PC-3 (cell line): ENCODE results near the gene PLSCR5. TPM values are rescaled to one million over a fixed set of nuclear protein-coding genes. Genes with fewer than 3 reads are reported as not detected.

ENCODE experiments used
- ATAC-seq: fragments of 200-7000 bp; cut with Tn5 transposase; 2 replicates; pipeline ENCODE4 v1.9.1; 2020; ENCODE audit warnings: mild to moderate bottlenecking, moderate library complexity
- BruUV-seq: library from RNA; stranded (reverse); fragments of 400-500 nt; replicated peaks from 2 replicates; lab custom pipeline; 2021; lab: Mats Ljungman, UMichigan
- CTCF ChIA-PET: fragments of 300-600 bp; sonication (Branson Sonifier 250); formaldehyde crosslinking; loops from one replicate; lab custom pipeline; 2022; ENCODE audit warnings: antibody characterized with exemption; lab: Charles Lee
- POLR2A ChIA-PET: fragments of 300-600 bp; sonication (Branson Sonifier 250); formaldehyde crosslinking; loops from one replicate; lab custom pipeline; 2022; ENCODE audit warnings: antibody characterized with exemption; ENCODE audit not compliant: unreplicated experiment; lab: Charles Lee
- DNase-seq: peaks from one replicate; pipeline ENCODE4 v3.0.0-alpha.2; 2015
- H2AFZ ChIP-seq: fragments of 300-600 bp; sonication (generic); 2 replicates; pipeline ENCODE4 v1.6.0; 2016; ENCODE audit warnings: antibody characterized with exemption, low read length
- H3F3A ChIP-seq: fragments of 300-600 bp; sonication (generic); one replicate; pipeline ENCODE4 v1.6.0; 2017; ENCODE audit warnings: antibody characterized with exemption, low read length, control low read depth, mild to moderate bottlenecking; ENCODE audit not compliant: unreplicated experiment
- H3K27ac ChIP-seq: fragments of 300-600 bp; sonication (generic); 2 replicates; pipeline ENCODE4 v1.5.1; 2016; ENCODE audit warnings: mild to moderate bottlenecking, low read length
- H3K27me3 ChIP-seq: fragments of 300-600 bp; sonication (generic); 2 replicates; pipeline ENCODE4 v1.6.1; 2016; ENCODE audit warnings: low read length, mixed read lengths
- H3K36me3 ChIP-seq: fragments of 300-600 bp; sonication (generic); 2 replicates; pipeline ENCODE4 v1.6.1; 2016; ENCODE audit warnings: low read depth, mixed run types, low read length, mixed read lengths
- H3K4me1 ChIP-seq: fragments of 300-600 bp; sonication (generic); 2 replicates; pipeline ENCODE4 v1.5.1; 2016; ENCODE audit warnings: low read length; ENCODE audit not compliant: insufficient read depth
- H3K4me2 ChIP-seq: fragments of 300-600 bp; sonication (generic); 2 replicates; pipeline ENCODE4 v1.6.0; 2016; ENCODE audit warnings: low read length
- H3K4me3 ChIP-seq: fragments of 300-600 bp; sonication (generic); 2 replicates; pipeline ENCODE4 v1.5.1; 2016; ENCODE audit warnings: mild to moderate bottlenecking, low read length, mixed read lengths
- H3K79me2 ChIP-seq: fragments of 300-600 bp; sonication (generic); 2 replicates; pipeline ENCODE4 v1.6.1; 2017; ENCODE audit warnings: low read length, mixed read lengths
- H3K9ac ChIP-seq: fragments of 300-600 bp; sonication (generic); 2 replicates; pipeline ENCODE4 v1.6.0; 2016; ENCODE audit warnings: mild to moderate bottlenecking, low read length
- H3K9me2 ChIP-seq: fragments of 300-600 bp; sonication (generic); replicated peaks from 2 replicates; pipeline ENCODE4 v1.6.1; 2016; ENCODE audit warnings: mixed run types, low read length, mixed read lengths
- H3K9me3 ChIP-seq: fragments of 300-600 bp; sonication (generic); 2 replicates; pipeline ENCODE4 v1.6.1; 2016; ENCODE audit warnings: low read length, mixed read lengths
- H4K20me1 ChIP-seq: fragments of 300-600 bp; sonication (generic); 2 replicates; pipeline ENCODE4 v1.6.1; 2016; ENCODE audit warnings: low read length, mixed read lengths
- EZH2 ChIP-seq: fragments of 300-600 bp; sonication (generic); IDR thresholded peaks from one replicate; pipeline ENCODE4 v1.6.1; 2017; ENCODE audit warnings: antibody characterized with exemption, mild to moderate bottlenecking, low read length; ENCODE audit not compliant: unreplicated experiment
- EZH2phosphoT487 ChIP-seq: fragments of 300-600 bp; sonication (generic); IDR thresholded peaks from 2 replicates; pipeline ENCODE4 v1.6.1; 2018; ENCODE audit warnings: mild to moderate bottlenecking, antibody characterized with exemption, low read length, borderline replicate concordance
- intact Hi-C: fragments of 100-400 bp; cut with micrococcal nuclease; formaldehyde crosslinking; loops from 2 replicates; pipeline ENCODE4 v1.9.0; 2023
- total RNA-seq: library from RNA; depleted of rRNA; stranded (reverse); fragments of >200 nt; gene quantifications from 2 replicates; pipeline ENCODE4 v1.2.3, GENCODE V29; 2014
- TF ChIP-seq, protein P1 (sequence below): fragments of 300-600 bp; sonication (generic); conservative IDR thresholded peaks from 2 replicates; pipeline ENCODE4 v1.5.1; 2017; ENCODE audit warnings: antibody characterized with exemption, low read depth, mild to moderate bottlenecking, low read length

The PLSCR5 gene
- total RNA-seq, 1 experiment from 2014 or later: not detected

DNA sequence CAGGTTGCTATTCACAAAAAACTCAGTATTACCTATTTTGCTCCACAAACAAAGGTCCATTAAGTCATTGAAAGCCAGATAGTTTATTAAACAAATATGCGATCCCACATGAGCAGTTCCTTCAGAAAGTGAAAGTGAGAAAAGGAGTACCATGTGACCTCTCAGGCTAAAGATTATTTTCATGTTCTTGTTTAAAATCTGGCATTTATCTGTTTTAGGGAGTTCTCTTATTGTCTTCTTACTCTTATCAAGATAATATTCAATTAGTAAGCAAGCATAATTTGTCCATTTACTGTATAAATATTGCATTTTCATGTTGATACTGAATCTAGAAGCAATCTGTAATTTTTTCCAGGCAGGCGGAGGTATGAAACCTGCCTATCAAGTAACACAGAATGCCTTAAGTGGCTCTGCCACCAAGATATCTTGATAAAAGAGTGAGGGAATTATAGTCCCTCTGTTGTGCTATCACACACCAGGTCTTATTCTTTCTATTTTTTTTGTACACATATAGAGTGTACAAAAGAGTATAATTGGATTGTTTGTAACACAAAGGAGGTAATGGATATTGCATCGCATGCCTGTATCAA is 20.1 kb upstream of the PLSCR5 start:
- peak overlapping the region; percentile 69 for H2AFZ ChIP-seq
- ChIA-PET CTCF (no interaction called here), POLR2A (no interaction called here)
- peak overlapping the region; percentile 74 for H3K4me2 ChIP-seq
- H3K4me3 ChIP-seq: peak overlapping the region; percentile 53
- ATAC-seq (peak; percentile 56), DNase-seq (peak; percentile 31)
- no peaks in the 10 kb centered on the region for H3F3A ChIP-seq
- H3K4me1 ChIP-seq: no peaks in the 10 kb centered on the region
- intact Hi-C loops: no loop called here
- no TSS peak for BruUV-seq
- TF ChIP-seq, protein P1, sequence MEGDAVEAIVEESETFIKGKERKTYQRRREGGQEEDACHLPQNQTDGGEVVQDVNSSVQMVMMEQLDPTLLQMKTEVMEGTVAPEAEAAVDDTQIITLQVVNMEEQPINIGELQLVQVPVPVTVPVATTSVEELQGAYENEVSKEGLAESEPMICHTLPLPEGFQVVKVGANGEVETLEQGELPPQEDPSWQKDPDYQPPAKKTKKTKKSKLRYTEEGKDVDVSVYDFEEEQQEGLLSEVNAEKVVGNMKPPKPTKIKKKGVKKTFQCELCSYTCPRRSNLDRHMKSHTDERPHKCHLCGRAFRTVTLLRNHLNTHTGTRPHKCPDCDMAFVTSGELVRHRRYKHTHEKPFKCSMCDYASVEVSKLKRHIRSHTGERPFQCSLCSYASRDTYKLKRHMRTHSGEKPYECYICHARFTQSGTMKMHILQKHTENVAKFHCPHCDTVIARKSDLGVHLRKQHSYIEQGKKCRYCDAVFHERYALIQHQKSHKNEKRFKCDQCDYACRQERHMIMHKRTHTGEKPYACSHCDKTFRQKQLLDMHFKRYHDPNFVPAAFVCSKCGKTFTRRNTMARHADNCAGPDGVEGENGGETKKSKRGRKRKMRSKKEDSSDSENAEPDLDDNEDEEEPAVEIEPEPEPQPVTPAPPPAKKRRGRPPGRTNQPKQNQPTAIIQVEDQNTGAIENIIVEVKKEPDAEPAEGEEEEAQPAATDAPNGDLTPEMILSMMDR: no peak
- no peak for TF ChIP-seq EZH2phosphoT487
- TF ChIP-seq EZH2: no peak
- H3K9me3 ChIP-seq: no peaks in the 10 kb centered on the region
- H3K79me2 ChIP-seq: no peaks in the 10 kb centered on the region
- no peaks in the 10 kb centered on the region for H4K20me1 ChIP-seq
- no peak overlapping the region for H3K9ac ChIP-seq
- H3K9me2 ChIP-seq: no peaks in the 10 kb centered on the region
- no peak overlapping the region for H3K27ac ChIP-seq
- no peaks in the 10 kb centered on the region for H3K27me3 ChIP-seq
- H3K36me3 ChIP-seq: no peaks in the 10 kb centered on the region

DNA sequence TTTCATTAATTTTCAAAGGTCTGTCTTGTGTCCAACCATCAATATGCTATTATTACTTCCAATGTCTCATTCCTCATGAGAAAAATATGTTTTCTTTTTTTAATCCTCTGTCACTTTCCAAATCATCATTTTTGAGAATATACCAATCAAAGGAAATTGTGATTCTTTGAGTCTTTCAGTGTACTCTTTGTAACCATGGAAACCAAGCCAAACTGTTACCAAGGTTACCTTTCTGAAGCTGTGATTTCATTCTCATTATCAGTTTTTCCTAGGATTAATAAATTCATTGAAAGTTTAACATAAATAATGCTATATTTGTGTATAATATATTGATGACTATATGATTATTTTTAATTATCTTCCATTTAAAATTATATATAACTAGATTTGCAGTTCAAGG is 16.6 kb upstream of the PLSCR5 start:
- no peak for ATAC-seq
- H3K79me2 ChIP-seq: no peaks in the 10 kb centered on the region
- H3K4me1 ChIP-seq: no peaks in the 10 kb centered on the region
- DNase-seq: no peak
- H3K9me3 ChIP-seq: no peaks in the 10 kb centered on the region
- H3F3A ChIP-seq: no peaks in the 10 kb centered on the region
- intact Hi-C loops: no loop called here
- H3K9ac ChIP-seq: no peak overlapping the region
- TF ChIP-seq EZH2phosphoT487: no peak
- TF ChIP-seq, protein P1: no peak
- no peak for TF ChIP-seq EZH2
- no peak overlapping the region for H3K27ac ChIP-seq
- ChIA-PET CTCF (no interaction called here), POLR2A (no interaction called here)
- BruUV-seq: no TSS peak
- H3K27me3 ChIP-seq: no peaks in the 10 kb centered on the region
- no peak overlapping the region for H3K4me3 ChIP-seq
- H3K9me2 ChIP-seq: no peaks in the 10 kb centered on the region
- no peak overlapping the region for H2AFZ ChIP-seq
- H3K4me2 ChIP-seq: no peak overlapping the region
- H3K36me3 ChIP-seq: no peaks in the 10 kb centered on the region
- no peaks in the 10 kb centered on the region for H4K20me1 ChIP-seq

DNA sequence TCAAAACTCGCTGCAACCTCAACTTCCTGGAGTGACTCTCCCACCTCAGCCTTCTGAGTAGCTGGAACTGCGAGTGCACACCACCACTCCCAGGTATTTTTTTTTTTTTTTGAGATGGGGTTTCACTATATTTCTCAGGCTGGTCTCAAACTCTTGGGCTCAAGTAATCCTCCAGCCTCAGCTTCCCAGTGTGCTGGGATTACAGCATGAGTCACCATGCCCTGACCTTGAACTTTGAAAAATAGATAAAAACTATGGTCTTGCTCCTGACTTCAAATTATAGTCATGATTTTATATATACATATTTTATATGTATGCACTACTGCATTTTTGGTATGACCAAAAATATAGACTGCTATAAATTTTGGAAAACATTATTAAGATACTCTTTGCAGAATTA is 6.9 kb upstream of the PLSCR5 start:
- Histone ChIP-seq H3K4me1 (no peaks in the 10 kb centered on the region), H4K20me1 (no peaks in the 10 kb centered on the region), H3K9me2 (no peaks in the 10 kb centered on the region), H3F3A (no peaks in the 10 kb centered on the region), H3K36me3 (no peaks in the 10 kb centered on the region), H3K4me2 (no peak overlapping the region), H3K9ac (no peak overlapping the region), H3K4me3 (no peak overlapping the region), H3K9me3 (no peaks in the 10 kb centered on the region), H3K79me2 (no peaks in the 10 kb centered on the region), H3K27ac (no peak overlapping the region), H2AFZ (no peak overlapping the region), H3K27me3 (no peaks in the 10 kb centered on the region)
- intact Hi-C loops: no loop called here
- BruUV-seq: no TSS peak
- ATAC-seq: no peak
- ChIA-PET POLR2A (interaction anchor here (0.6 kb wide), 1 partner anchor 16 kb away, joined by 19 read pairs; no protein-coding TSS in a partner anchor), CTCF (no interaction called here)
- TF ChIP-seq, protein P1: no peak
- TF ChIP-seq EZH2 (no peak), EZH2phosphoT487 (no peak)
- no peak for DNase-seq
